ENCODE results near the gene MDM2. TPM values are rescaled to one million over a fixed set of nuclear protein-coding genes. Genes with fewer than 3 reads are reported as not detected.

The MDM2 gene
- total and polyA plus RNA-seq, 9 of the 15 experiments (the other 6 are each of a cell fraction or from before 2014, with no cell fraction given) = 13.6 to 100 (median 49.0) TPM

DNA sequence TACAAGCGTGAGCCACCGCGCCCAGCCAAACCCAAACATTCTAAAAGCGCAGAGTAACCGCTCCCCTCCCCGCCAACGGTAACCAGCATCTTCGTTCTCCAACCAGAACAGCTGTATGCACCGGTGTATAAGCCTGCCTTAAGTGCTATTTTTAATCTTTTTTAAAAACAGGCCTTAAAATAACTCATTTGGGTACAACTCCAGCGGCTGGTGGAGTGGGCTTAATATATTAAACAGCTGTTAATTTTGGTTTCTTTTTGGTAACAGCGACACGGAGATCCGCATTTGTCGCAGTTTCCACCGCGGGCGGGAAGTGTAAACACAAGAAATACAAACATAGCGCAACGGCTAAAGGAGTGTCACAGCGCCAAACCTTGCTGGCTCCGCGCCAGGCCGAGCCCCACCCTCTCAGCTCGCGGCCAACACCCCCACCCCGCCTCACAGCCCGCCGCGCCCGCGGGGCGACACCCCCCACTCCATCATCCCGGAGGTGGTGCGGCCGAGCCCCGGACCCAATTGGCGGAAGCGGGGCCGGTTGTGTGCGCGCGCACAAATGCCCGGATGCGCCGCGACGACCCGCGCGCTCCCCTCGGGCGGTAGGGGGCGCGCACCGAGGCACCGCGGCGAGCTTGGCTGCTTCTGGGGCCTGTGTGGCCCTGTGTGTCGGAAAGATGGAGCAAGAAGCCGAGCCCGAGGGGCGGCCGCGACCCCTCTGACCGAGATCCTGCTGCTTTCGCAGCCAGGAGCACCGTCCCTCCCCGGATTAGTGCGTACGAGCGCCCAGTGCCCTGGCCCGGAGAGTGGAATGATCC lies at the start of gene MDM2 (continued):
- TF ChIP-seq, protein P1, sequence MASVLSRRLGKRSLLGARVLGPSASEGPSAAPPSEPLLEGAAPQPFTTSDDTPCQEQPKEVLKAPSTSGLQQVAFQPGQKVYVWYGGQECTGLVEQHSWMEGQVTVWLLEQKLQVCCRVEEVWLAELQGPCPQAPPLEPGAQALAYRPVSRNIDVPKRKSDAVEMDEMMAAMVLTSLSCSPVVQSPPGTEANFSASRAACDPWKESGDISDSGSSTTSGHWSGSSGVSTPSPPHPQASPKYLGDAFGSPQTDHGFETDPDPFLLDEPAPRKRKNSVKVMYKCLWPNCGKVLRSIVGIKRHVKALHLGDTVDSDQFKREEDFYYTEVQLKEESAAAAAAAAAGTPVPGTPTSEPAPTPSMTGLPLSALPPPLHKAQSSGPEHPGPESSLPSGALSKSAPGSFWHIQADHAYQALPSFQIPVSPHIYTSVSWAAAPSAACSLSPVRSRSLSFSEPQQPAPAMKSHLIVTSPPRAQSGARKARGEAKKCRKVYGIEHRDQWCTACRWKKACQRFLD (CRISPR knock-in tag; IDR thresholded peaks at IDR 0.05) = no peak; the same call in 1 of the 2 replicates
- no peak for TF ChIP-seq ZEB2 (IDR thresholded peaks at IDR 0.05)
- TF ChIP-seq BRD4 (IDR thresholded peaks at IDR 0.05) = peak; percentile 56; the same call in 1 of the 2 replicates
- TF ChIP-seq TAL1 (IDR thresholded peaks at IDR 0.05) = no peak
- no peak; the same call in 1 of the 2 replicates for TF ChIP-seq NR2C2 (CRISPR knock-in tag; IDR thresholded peaks at IDR 0.05)
- TF ChIP-seq NR2C2 (tag; IDR thresholded peaks at IDR 0.05) = peak; percentile 51; the same call in 1 of the 2 replicates
- TF ChIP-seq PPARD (CRISPR knock-in tag; IDR thresholded peaks at IDR 0.05) = no peak
- TF ChIP-seq, protein P2, sequence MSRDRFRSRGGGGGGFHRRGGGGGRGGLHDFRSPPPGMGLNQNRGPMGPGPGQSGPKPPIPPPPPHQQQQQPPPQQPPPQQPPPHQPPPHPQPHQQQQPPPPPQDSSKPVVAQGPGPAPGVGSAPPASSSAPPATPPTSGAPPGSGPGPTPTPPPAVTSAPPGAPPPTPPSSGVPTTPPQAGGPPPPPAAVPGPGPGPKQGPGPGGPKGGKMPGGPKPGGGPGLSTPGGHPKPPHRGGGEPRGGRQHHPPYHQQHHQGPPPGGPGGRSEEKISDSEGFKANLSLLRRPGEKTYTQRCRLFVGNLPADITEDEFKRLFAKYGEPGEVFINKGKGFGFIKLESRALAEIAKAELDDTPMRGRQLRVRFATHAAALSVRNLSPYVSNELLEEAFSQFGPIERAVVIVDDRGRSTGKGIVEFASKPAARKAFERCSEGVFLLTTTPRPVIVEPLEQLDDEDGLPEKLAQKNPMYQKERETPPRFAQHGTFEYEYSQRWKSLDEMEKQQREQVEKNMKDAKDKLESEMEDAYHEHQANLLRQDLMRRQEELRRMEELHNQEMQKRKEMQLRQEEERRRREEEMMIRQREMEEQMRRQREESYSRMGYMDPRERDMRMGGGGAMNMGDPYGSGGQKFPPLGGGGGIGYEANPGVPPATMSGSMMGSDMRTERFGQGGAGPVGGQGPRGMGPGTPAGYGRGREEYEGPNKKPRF (IDR thresholded peaks at IDR 0.05; ENCODE audit: low read depth, low read length) = peak; percentile 63; the same call in 1 of the 2 replicates
- TF ChIP-seq NCOR1 (IDR thresholded peaks at IDR 0.05) = no peak; the same call in none of the 2 replicates
- no peak for TF ChIP-seq DDX20 (tag; IDR thresholded peaks at IDR 0.05; ENCODE audit: low read depth)
- TF ChIP-seq, protein P3, sequence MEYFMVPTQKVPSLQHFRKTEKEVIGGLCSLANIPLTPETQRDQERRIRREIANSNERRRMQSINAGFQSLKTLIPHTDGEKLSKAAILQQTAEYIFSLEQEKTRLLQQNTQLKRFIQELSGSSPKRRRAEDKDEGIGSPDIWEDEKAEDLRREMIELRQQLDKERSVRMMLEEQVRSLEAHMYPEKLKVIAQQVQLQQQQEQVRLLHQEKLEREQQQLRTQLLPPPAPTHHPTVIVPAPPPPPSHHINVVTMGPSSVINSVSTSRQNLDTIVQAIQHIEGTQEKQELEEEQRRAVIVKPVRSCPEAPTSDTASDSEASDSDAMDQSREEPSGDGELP (CRISPR knock-in tag; IDR thresholded peaks at IDR 0.05; ENCODE audit: borderline replicate concordance) = peak; percentile 75
- TF ChIP-seq IRF2 (CRISPR knock-in tag; IDR thresholded peaks at IDR 0.05) = no peak
- TF ChIP-seq, protein P4, sequence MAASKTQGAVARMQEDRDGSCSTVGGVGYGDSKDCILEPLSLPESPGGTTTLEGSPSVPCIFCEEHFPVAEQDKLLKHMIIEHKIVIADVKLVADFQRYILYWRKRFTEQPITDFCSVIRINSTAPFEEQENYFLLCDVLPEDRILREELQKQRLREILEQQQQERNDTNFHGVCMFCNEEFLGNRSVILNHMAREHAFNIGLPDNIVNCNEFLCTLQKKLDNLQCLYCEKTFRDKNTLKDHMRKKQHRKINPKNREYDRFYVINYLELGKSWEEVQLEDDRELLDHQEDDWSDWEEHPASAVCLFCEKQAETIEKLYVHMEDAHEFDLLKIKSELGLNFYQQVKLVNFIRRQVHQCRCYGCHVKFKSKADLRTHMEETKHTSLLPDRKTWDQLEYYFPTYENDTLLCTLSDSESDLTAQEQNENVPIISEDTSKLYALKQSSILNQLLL (CRISPR knock-in tag; IDR thresholded peaks at IDR 0.05; ENCODE audit: borderline replicate concordance) = no peak
- TF ChIP-seq, protein P5, sequence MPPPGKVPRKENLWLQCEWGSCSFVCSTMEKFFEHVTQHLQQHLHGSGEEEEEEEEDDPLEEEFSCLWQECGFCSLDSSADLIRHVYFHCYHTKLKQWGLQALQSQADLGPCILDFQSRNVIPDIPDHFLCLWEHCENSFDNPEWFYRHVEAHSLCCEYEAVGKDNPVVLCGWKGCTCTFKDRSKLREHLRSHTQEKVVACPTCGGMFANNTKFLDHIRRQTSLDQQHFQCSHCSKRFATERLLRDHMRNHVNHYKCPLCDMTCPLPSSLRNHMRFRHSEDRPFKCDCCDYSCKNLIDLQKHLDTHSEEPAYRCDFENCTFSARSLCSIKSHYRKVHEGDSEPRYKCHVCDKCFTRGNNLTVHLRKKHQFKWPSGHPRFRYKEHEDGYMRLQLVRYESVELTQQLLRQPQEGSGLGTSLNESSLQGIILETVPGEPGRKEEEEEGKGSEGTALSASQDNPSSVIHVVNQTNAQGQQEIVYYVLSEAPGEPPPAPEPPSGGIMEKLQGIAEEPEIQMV (tag; conservative IDR thresholded peaks at IDR 0.05; ENCODE audit: low read depth) = no peak
- peak; percentile 58 to 70; a peak in 2 of 4 replicates for TF ChIP-seq ARNT (IDR thresholded peaks at IDR 0.05)
- peak; percentile 58 for TF ChIP-seq PRPF4 (IDR thresholded peaks at IDR 0.05; ENCODE audit: insufficient read depth, low read depth, low read length, poor library complexity, severe bottlenecking)
- no peak for TF ChIP-seq SMARCB1 (IDR thresholded peaks at IDR 0.05; ENCODE audit: insufficient read length, low read depth)
- TF ChIP-seq U2AF2 (optimal IDR thresholded peaks at IDR 0.05; ENCODE audit: low read depth, low read length) = no peak
- peak; percentile 96 for TF ChIP-seq RBFOX2 (IDR thresholded peaks at IDR 0.05; ENCODE audit: low read depth, low read length)
- TF ChIP-seq FUS (optimal IDR thresholded peaks at IDR 0.05; ENCODE audit: low read depth, low read length) = no peak

All from K562 (cell line).